B cell (primary cell): ENCODE measurements around the gene CCNI2.

Experiments used
- EZH2 ChIP-seq: IDR thresholded peaks from 2 replicates; pipeline ENCODE4 v1.6.1; 2012; ENCODE audit warnings: borderline replicate concordance, low read depth, mild to moderate bottlenecking, moderate library complexity, low read length; ENCODE audit not compliant: insufficient read depth, poor library complexity, severe bottlenecking
- TF ChIP-seq, protein P1 (sequence below): fragments of 200-600 bp; IDR thresholded peaks from one replicate; pipeline ENCODE4 v1.8.0; 2022; ENCODE audit warnings: antibody characterized with exemption, mild to moderate bottlenecking

DNA sequence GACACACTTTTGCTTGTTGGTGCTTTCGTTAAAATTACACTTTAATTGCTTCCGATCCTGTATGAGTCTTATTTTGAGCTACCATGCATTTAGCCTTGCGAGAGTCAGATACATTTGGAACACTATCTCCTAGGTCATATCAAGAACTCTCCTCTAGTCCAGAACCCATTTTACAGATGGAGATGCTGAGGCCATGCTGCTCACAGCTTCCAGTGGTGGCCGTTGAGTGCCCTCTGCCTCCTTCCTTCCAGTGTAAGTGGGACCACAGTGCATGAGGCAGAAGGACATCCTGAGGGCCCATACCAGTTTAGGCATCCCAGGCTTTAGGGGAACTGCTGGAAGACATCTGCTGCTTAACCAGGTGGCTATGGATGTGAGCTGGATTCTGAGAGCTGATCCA is 6.9 kb downstream of the CCNI2 start:
- TF ChIP-seq EZH2, result no peak
- TF ChIP-seq, protein P1, sequence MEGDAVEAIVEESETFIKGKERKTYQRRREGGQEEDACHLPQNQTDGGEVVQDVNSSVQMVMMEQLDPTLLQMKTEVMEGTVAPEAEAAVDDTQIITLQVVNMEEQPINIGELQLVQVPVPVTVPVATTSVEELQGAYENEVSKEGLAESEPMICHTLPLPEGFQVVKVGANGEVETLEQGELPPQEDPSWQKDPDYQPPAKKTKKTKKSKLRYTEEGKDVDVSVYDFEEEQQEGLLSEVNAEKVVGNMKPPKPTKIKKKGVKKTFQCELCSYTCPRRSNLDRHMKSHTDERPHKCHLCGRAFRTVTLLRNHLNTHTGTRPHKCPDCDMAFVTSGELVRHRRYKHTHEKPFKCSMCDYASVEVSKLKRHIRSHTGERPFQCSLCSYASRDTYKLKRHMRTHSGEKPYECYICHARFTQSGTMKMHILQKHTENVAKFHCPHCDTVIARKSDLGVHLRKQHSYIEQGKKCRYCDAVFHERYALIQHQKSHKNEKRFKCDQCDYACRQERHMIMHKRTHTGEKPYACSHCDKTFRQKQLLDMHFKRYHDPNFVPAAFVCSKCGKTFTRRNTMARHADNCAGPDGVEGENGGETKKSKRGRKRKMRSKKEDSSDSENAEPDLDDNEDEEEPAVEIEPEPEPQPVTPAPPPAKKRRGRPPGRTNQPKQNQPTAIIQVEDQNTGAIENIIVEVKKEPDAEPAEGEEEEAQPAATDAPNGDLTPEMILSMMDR, result no peak
